ENCODE data around the gene TUB. TPM values are rescaled to one million over a fixed set of nuclear protein-coding genes. Genes with fewer than 3 reads are reported as not detected.

TUB gene
- total RNA-seq, 1 experiment from 2014 or later: 3.3 TPM

GRCh38 chr11:8065031-8065430 is 16.0 kb upstream of the TUB start:
- CTCF ChIA-PET: no interaction called here
- intact Hi-C loops (cut with micrococcal nuclease): no loop called here
- POLR2A ChIA-PET (ENCODE audit: unreplicated experiment): no interaction called here
- Histone ChIP-seq H3K36me3 (ENCODE audit: low read depth, low read length) (no peaks in the 10 kb centered on the region), H3K9ac (ENCODE audit: low read length) (no peak overlapping the region), H3F3A (ENCODE audit: low read length, unreplicated experiment) (no peaks in the 10 kb centered on the region), H3K9me2 (replicated peaks; ENCODE audit: low read length) (no peaks in the 10 kb centered on the region), H3K4me2 (ENCODE audit: low read length) (no peak overlapping the region), H4K20me1 (ENCODE audit: low read length) (no peaks in the 10 kb centered on the region), H3K27ac (ENCODE audit: low read length) (no peak overlapping the region), H3K4me3 (ENCODE audit: low read length) (no peak overlapping the region), H3K4me1 (ENCODE audit: insufficient read depth, low read length) (peaks cover 11% of the 10 kb centered on the region), H3K9me3 (ENCODE audit: low read length) (no peaks in the 10 kb centered on the region), H2AFZ (ENCODE audit: low read length) (no peak overlapping the region), H3K27me3 (ENCODE audit: low read length) (no peaks in the 10 kb centered on the region), H3K79me2 (ENCODE audit: low read length) (no peaks in the 10 kb centered on the region)
- TF ChIP-seq CTCF (conservative IDR thresholded peaks at IDR 0.05; ENCODE audit: low read depth, low read length) (no peak), EZH2 (IDR thresholded peaks at IDR 0.05; ENCODE audit: low read length, unreplicated experiment) (no peak), EZH2phosphoT487 (IDR thresholded peaks at IDR 0.05; ENCODE audit: borderline replicate concordance, low read length) (no peak)
- DNase-seq (no peak), ATAC-seq (no peak)
- BruUV-seq (replicated peaks): no TSS peak

- no TSS peak for BruUV-seq (replicated peaks)
Measured at GRCh38 chr11:8066036-8066910, 14.7 kb upstream of the TUB start.

More at GRCh38 chr11:8066036-8066910, 14.7 kb upstream of the TUB start:
- no peaks in the 10 kb centered on the region for H3K36me3 ChIP-seq (ENCODE audit: low read depth, low read length)
- H3K27ac ChIP-seq (ENCODE audit: low read length): no peak overlapping the region
- no peaks in the 10 kb centered on the region for H3K27me3 ChIP-seq (ENCODE audit: low read length)
- no peak for TF ChIP-seq EZH2 (IDR thresholded peaks at IDR 0.05; ENCODE audit: low read length, unreplicated experiment)
- TF ChIP-seq CTCF (conservative IDR thresholded peaks at IDR 0.05; ENCODE audit: low read depth, low read length): no peak
- no peak for TF ChIP-seq EZH2phosphoT487 (IDR thresholded peaks at IDR 0.05; ENCODE audit: borderline replicate concordance, low read length)
- H3K9ac ChIP-seq (ENCODE audit: low read length): no peak overlapping the region
- no peaks in the 10 kb centered on the region for H3K79me2 ChIP-seq (ENCODE audit: low read length)
- no peaks in the 10 kb centered on the region for H3K9me3 ChIP-seq (ENCODE audit: low read length)
- ChIA-PET CTCF (no interaction called here), POLR2A (ENCODE audit: unreplicated experiment) (no interaction called here)
- H3K4me3 ChIP-seq (ENCODE audit: low read length): no peak overlapping the region
- no peak overlapping the region for H3K4me2 ChIP-seq (ENCODE audit: low read length)
- ATAC-seq (no peak), DNase-seq (no peak)
- intact Hi-C loops (cut with micrococcal nuclease): no loop called here
- no peaks in the 10 kb centered on the region for H3F3A ChIP-seq (ENCODE audit: low read length, unreplicated experiment)
- H3K4me1 ChIP-seq (ENCODE audit: insufficient read depth, low read length): peaks cover 11% of the 10 kb centered on the region
- no peaks in the 10 kb centered on the region for H4K20me1 ChIP-seq (ENCODE audit: low read length)
- H3K9me2 ChIP-seq (replicated peaks; ENCODE audit: low read length): no peaks in the 10 kb centered on the region
- no peak overlapping the region for H2AFZ ChIP-seq (ENCODE audit: low read length)
